ENCODE results near the gene LTO1. TPM values are rescaled to one million over a fixed set of nuclear protein-coding genes. Genes with fewer than 3 reads are reported as not detected.

Gene LTO1
- total RNA-seq, 1 donor from 2014 or later: 20.0 TPM

GRCh38 chr11:69650832-69651344 lies 24.3 kb downstream of the LTO1 start:
- Histone ChIP-seq H2AFZ (ENCODE audit: low read depth, low read length) (no peak overlapping the region), H3K4me2 (ENCODE audit: low read length) (no peak overlapping the region), H3K79me2 (ENCODE audit: insufficient read depth, low read length) (peaks cover 50% of the 10 kb centered on the region), H4K20me1 (ENCODE audit: insufficient read depth, low read length) (peaks cover 91% of the 10 kb centered on the region), H3K9me3 (ENCODE audit: insufficient read depth, low read depth, low read length) (no peaks in the 10 kb centered on the region), H3K27me3 (ENCODE audit: insufficient read depth, low read length) (no peaks in the 10 kb centered on the region), H3K9ac (ENCODE audit: low read length) (no peak overlapping the region), H3K4me3 (ENCODE audit: insufficient read depth, low read depth, low read length) (no peak overlapping the region), H3K4me1 (ENCODE audit: insufficient read depth, low read length) (peaks cover 12% of the 10 kb centered on the region), H3K36me3 (ENCODE audit: insufficient read depth, low read length) (peaks cover 57% of the 10 kb centered on the region), H3K27ac (ENCODE audit: low read depth, low read length) (no peak overlapping the region)
- H3K4me3 Mint-ChIP-seq (ENCODE audit: unreplicated experiment): no peak overlapping the region
- FAIRE-seq (no peak), DNase-seq (ENCODE audit: low read depth) (no peak)
- no peak overlapping the region for H3K27ac Mint-ChIP-seq (ENCODE audit: unreplicated experiment)
- TF ChIP-seq CTCF (IDR thresholded peaks at IDR 0.05; ENCODE audit: insufficient read depth, low read depth, low read length) (no peak), EZH2 (IDR thresholded peaks at IDR 0.05; ENCODE audit: insufficient read depth, low read length) (no peak)
- no peaks in the 10 kb centered on the region for H3K9me3 Mint-ChIP-seq (ENCODE audit: unreplicated experiment)
- H3K36me3 Mint-ChIP-seq (ENCODE audit: low read depth, unreplicated experiment): peaks cover 17% of the 10 kb centered on the region
- H3K4me1 Mint-ChIP-seq (ENCODE audit: low read depth, unreplicated experiment): no peaks in the 10 kb centered on the region
- no peaks in the 10 kb centered on the region for H3K27me3 Mint-ChIP-seq (ENCODE audit: low read depth, unreplicated experiment)

- Histone ChIP-seq H4K20me1 (ENCODE audit: insufficient read depth, low read length) (peaks cover 96% of the 10 kb centered on the region), H3K27ac (ENCODE audit: low read depth, low read length) (no peak overlapping the region)
Observed at GRCh38 chr11:69650081-69650831, 24.9 kb downstream of the LTO1 start.

More at GRCh38 chr11:69650081-69650831, 24.9 kb downstream of the LTO1 start:
- Histone ChIP-seq H3K36me3 (ENCODE audit: insufficient read depth, low read length) (peaks cover 61% of the 10 kb centered on the region), H3K9ac (ENCODE audit: low read length) (no peak overlapping the region), H3K79me2 (ENCODE audit: insufficient read depth, low read length) (peaks cover 56% of the 10 kb centered on the region), H3K4me2 (ENCODE audit: low read length) (no peak overlapping the region), H3K4me1 (ENCODE audit: insufficient read depth, low read length) (peaks cover 19% of the 10 kb centered on the region), H2AFZ (ENCODE audit: low read depth, low read length) (no peak overlapping the region), H3K27me3 (ENCODE audit: insufficient read depth, low read length) (no peaks in the 10 kb centered on the region), H3K9me3 (ENCODE audit: insufficient read depth, low read depth, low read length) (no peaks in the 10 kb centered on the region), H3K4me3 (ENCODE audit: insufficient read depth, low read depth, low read length) (no peak overlapping the region)
- no peaks in the 10 kb centered on the region for H3K27me3 Mint-ChIP-seq (ENCODE audit: low read depth, unreplicated experiment)
- no peak overlapping the region for H3K4me3 Mint-ChIP-seq (ENCODE audit: unreplicated experiment)
- H3K4me1 Mint-ChIP-seq (ENCODE audit: low read depth, unreplicated experiment): no peaks in the 10 kb centered on the region
- TF ChIP-seq EZH2 (IDR thresholded peaks at IDR 0.05; ENCODE audit: insufficient read depth, low read length) (no peak), CTCF (IDR thresholded peaks at IDR 0.05; ENCODE audit: insufficient read depth, low read depth, low read length) (no peak)
- DNase-seq (ENCODE audit: low read depth) (no peak), FAIRE-seq (no peak)
- H3K36me3 Mint-ChIP-seq (ENCODE audit: low read depth, unreplicated experiment): peaks cover 17% of the 10 kb centered on the region
- no peaks in the 10 kb centered on the region for H3K9me3 Mint-ChIP-seq (ENCODE audit: unreplicated experiment)
- no peak overlapping the region for H3K27ac Mint-ChIP-seq (ENCODE audit: unreplicated experiment)
